Stimulated activated naive CD4-positive, alpha-beta T cell (primary cell): ENCODE data around the gene TMEM134.

Source experiments
- DNase-seq, 6 experiments: peaks; one replicate each; lab custom pipeline; 2025; lab: John Stamatoyannopoulos, UW

The TMEM134 gene

DNA sequence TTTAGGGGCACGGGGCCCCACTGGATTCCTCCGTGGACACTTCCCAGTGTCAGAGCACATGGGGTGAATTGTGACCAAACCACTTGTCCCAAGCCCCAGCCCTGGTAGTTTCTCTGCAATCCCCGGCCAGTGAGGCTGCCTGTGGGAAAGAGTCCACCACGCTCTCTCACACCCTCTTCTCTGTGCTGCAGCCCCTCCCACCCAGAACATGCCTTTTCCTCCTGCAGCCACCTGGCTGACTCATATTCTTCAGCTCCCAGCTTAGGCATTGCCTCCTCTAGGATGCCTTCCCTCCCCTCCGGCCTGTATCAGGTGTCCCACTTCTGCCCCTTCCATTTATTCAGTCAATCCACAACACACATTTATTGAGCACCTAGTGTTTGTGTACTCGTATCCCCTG lies 46.2 kb downstream of the TMEM134 start:
- DNase-seq = no peak

- DNase-seq = no peak
Measured at GRCh38 chr11:67421430-67422031, 47.5 kb downstream of the TMEM134 start.

GRCh38 chr11:67420646-67421429 lies 48.2 kb downstream of the TMEM134 start:
- DNase-seq = peak; percentile 94 to 99 (median 98)

DNA sequence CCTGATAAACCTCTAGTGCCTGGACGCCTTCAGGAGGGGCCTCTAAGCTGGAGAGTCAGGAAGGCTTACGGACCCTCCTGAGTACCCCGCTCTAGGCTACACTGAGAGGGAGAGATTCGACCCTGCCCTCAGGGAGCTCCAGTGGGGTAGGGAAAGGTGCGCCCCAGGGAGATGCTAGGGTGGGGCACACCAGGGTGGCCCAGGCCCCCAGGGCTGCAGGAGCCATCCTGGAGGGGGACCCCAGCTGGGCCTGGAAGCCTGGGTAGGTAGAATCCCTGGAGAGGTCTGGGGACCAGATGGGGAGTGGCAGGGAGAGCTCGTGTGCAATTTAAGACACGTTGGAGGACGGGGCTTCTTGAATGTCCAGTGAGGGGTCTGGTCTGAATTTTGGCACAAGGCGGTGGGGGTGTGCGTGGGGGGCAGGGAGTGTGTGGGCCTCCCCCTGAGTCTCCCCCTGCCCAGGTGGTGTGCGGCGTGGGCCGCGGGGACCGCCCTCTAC lies 48.9 kb downstream of the TMEM134 start:
- DNase-seq = no peak

DNA sequence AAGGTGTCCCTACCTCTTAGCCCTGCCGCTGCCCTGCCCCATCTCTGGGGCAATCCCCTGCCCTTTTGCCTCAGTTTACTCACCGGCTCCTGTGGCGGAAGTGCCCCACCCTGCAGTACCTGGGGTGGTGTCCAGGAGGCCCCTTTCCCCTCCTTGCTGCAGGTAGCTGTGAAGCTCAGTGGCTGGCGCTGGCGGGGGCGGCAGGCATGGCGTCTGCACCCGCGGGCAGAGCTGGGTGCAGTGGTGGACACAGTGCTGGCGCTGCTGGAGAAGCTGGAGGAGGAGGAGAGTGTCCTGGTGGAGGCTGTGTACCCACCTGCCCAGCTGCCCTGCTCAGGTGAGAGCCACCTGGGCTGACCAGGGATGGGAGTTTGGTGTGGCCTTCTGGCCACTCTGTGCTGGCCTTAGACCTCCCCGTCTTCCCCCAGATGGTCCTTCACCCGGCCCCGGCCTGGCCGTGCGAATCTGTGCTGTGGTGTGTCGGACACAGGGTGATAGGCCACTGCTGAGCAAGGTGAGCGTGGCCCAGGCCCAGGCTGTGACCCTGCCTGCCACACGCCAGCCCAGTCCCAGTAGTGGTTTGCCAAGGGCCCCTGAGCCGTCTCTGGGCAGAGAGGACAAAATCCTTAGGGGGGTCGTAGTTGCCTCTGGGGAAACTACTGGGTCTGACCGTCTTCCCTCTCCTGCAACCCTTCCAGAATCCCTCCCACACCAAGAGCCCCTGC lies 49.6 kb downstream of the TMEM134 start:
- DNase-seq = no peak

- peak; percentile 34 to 66 (median 46) for DNase-seq
Measured at GRCh38 chr11:67418476-67419281, 50.4 kb downstream of the TMEM134 start.

DNA sequence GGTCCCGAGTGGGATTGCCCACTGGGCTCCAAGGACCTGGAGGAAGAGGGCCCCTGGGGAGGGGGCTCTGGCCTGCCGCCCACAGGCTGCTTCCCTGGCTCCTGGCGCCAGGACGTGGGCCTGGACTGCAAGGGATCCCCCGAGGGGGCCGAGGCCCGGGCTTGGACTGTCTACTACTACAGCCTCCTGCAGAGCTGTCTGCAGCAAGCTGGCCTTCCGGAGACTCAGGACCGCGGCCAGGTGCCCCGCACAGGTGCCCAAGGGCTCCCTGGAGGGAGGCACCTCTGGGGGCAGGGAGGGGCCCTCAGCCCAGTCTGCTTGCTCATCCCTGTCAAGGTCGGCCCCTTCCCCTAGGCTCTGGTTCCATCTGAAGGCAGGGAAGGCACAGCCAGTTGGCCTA lies 51.6 kb downstream of the TMEM134 start:
- DNase-seq = no peak

DNA sequence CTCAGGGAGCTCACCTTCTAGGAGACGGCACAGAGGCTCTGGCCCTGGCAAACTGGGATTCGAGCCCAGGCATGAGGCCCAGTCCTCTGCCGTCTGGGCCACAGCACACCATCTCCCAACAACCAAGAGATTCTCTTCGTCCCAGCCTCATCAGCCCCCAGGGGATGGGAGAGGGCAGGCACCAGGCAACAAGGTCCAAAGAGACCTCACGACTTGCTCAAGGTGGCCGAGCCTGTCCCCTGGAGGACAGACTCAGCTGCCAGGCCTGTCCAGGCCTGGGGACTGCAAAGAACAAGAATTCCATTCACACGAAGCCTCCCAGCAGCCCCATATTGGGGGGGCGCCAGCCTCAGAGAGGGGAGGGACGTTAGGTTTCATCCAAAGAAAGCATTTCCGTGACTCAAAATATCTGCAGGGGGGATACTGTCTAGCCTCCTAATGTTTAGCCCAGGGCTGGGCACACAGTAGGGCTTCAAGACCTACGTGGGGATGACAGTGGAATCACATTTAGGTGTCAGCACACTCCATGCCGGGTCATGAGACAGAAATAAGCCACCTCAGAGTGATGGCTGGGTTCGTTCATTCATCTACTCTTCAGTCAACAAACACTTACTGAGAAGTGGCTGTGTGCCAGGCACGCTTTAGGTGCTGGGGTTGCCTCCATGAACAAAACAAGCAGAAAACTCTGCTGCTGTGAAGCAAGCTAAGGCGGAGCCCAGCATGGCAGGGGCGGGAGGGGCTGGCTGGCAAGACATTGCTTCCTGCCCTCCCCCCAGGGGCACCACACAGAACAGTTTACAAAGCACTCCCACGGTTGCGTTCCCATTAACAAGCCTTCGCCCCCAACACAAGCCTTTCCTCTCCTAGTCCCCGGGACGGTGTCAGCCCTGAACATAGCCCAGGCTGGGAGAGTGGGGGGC lies 52.4 kb downstream of the TMEM134 start:
- peak; percentile 79 to 91 (median 89) for DNase-seq

GRCh38 chr11:67415501-67416304 lies 53.3 kb downstream of the TMEM134 start, which contains the start of gene CARNS1:
CARNS1 (plus strand) TSS chr11:67415678; CDS start chr11:67416200, 522 bp downstream.
- DNase-seq = no peak

DNA sequence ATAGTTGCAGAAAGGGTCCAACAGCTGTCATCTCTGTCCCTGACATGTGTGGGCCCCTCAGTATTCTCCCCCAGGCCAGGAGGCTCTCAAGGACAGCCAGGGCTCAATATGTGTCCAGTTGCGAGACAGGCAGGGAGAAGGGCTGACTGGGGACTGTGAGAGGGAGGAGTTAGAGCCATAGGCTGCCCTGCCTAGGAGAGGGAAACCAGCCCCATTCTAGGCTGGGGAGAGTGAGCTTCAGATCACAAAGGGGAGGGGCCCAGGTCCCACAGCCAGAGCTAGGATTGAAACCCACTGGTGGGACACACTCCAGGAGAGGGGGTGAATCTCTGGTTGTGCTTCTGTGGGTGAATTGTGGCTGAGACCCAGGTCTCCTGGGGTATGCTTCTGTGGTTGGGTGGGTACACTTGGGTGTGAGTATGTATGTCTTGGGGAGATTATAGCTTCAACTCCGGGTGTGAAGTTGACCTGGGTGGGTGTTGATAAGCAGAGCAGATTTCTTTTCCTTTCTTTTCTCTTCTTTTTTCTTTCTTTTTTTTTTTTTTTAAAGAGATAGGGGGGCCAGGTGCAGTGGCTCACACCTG lies 55.7 kb downstream of the TMEM134 start:
- DNase-seq = no peak

GRCh38 chr11:67412495-67413179 lies 56.4 kb downstream of the TMEM134 start:
- no peak for DNase-seq

- no peak for DNase-seq
Measured at GRCh38 chr11:67411785-67412152, 57.3 kb downstream of the TMEM134 start.
